Panc1 (cell line): ENCODE results near the gene CACNA1C. TPM values are rescaled to one million over a fixed set of nuclear protein-coding genes. Genes with fewer than 3 reads are reported as not detected.

Experiments used
- ATAC-seq: fragments of 200-7000 bp; cut with Tn5 transposase; 2 replicates; pipeline ENCODE4 v1.9.1; 2020; ENCODE audit warnings: mild to moderate bottlenecking, moderate library complexity
- BruUV-seq: library from RNA; stranded (reverse); fragments of 400-500 nt; replicated peaks from 2 replicates; lab custom pipeline; 2021; lab: Mats Ljungman, UMichigan
- CTCF ChIA-PET: fragments of 300-600 bp; sonication (Branson Sonifier 250); formaldehyde crosslinking; loops from one replicate; lab custom pipeline; 2022; ENCODE audit warnings: antibody characterized with exemption; lab: Charles Lee
- POLR2A ChIA-PET: fragments of 300-600 bp; sonication (Branson Sonifier 250); formaldehyde crosslinking; loops from one replicate; lab custom pipeline; 2022; ENCODE audit warnings: antibody characterized with exemption; lab: Charles Lee
- DNase-seq: peaks from one replicate; pipeline ENCODE4 v3.0.0-alpha.2; 2010; ENCODE audit warnings: low read depth, low spot score
- H3K27ac ChIP-seq: 2 replicates; pipeline ENCODE4 v1.5.1; 2011; ENCODE audit warnings: mild to moderate bottlenecking, low read length, inconsistent platforms
- H3K27me3 ChIP-seq: fragments of 200-500 bp; sonication (Bioruptor generic); 2 replicates; pipeline ENCODE4 v1.6.0; 2014; ENCODE audit warnings: low read length, inconsistent platforms; ENCODE audit not compliant: control insufficient read depth, insufficient read depth
- H3K36me3 ChIP-seq: fragments of 200-500 bp; sonication (Bioruptor generic); 2 replicates; pipeline ENCODE4 v1.5.1; 2014; ENCODE audit warnings: inconsistent platforms, mild to moderate bottlenecking, low read length, moderate library complexity; ENCODE audit not compliant: control insufficient read depth, insufficient read depth
- H3K4me1 ChIP-seq: 2 replicates; pipeline ENCODE4 v1.5.1; 2011; ENCODE audit warnings: inconsistent platforms, mild to moderate bottlenecking, low read length, moderate library complexity; ENCODE audit not compliant: control insufficient read depth, insufficient read depth
- H3K4me3 ChIP-seq, 2 experiments: 2 replicates each; pipeline ENCODE4 v1.5.1; 2011 to 2012; ENCODE audit warnings: low read depth in 2 of 2, low read length in 2 of 2, mild to moderate bottlenecking in 2 of 2, inconsistent platforms in 1 of 2, moderate library complexity in 1 of 2
- H3K9me3 ChIP-seq: fragments of 200-500 bp; sonication (Bioruptor generic); 2 replicates; pipeline ENCODE4 v1.5.1; 2014; ENCODE audit warnings: low read depth, mild to moderate bottlenecking, inconsistent platforms, low read length, moderate library complexity; ENCODE audit not compliant: control insufficient read depth, insufficient read depth
- POLR2AphosphoS5 ChIP-seq: IDR thresholded peaks from 2 replicates; pipeline ENCODE4 v1.6.1; 2012; ENCODE audit warnings: mild to moderate bottlenecking, low read depth, low read length, moderate library complexity
- SIN3A ChIP-seq: IDR thresholded peaks from 2 replicates; pipeline ENCODE4 v1.6.1; 2012; ENCODE audit warnings: low read depth, mild to moderate bottlenecking, low read length, moderate library complexity, borderline replicate concordance; ENCODE audit not compliant: insufficient read depth
- TCF7L2 ChIP-seq: IDR thresholded peaks from 2 replicates; pipeline ENCODE4 v1.6.1; 2011; ENCODE audit warnings: mild to moderate bottlenecking, low read depth, low read length, inconsistent platforms
- in situ Hi-C: cut with HindIII; loops from 2 replicates; pipeline ENCODE4 v1.10.0; 2016; ENCODE audit warnings: low sequenced_read_pairs, low pct_unique_long_range_greater_than_20kb
- intact Hi-C: fragments of 100-400 bp; cut with micrococcal nuclease; formaldehyde crosslinking; loops from one replicate; pipeline ENCODE4 v1.10.0; 2022; ENCODE audit not compliant: unreplicated experiment
- total RNA-seq: library from RNA; stranded (reverse); gene quantifications from one replicate; pipeline ENCODE4 v1.2.1, GENCODE V29; 2021; ENCODE audit not compliant: unreplicated experiment
- TF ChIP-seq, protein P1 (sequence below), 2 experiments: IDR thresholded peaks; 2 replicates each; pipeline ENCODE4 v1.6.1; 2011 to 2012; ENCODE audit warnings: low read depth in 2 of 2, control low read depth in 1 of 2, low read length in 1 of 2, mild to moderate bottlenecking in 1 of 2, moderate library complexity in 1 of 2; ENCODE audit not compliant: insufficient read depth in 1 of 2
- TF ChIP-seq, protein P2 (sequence below): fragments of 450-650 bp; IDR thresholded peaks from 2 replicates; pipeline ENCODE4 v1.5.1; 2017; ENCODE audit warnings: mild to moderate bottlenecking

CACNA1C gene
- total RNA-seq, 1 experiment from 2014 or later, result 0.03 TPM

DNA sequence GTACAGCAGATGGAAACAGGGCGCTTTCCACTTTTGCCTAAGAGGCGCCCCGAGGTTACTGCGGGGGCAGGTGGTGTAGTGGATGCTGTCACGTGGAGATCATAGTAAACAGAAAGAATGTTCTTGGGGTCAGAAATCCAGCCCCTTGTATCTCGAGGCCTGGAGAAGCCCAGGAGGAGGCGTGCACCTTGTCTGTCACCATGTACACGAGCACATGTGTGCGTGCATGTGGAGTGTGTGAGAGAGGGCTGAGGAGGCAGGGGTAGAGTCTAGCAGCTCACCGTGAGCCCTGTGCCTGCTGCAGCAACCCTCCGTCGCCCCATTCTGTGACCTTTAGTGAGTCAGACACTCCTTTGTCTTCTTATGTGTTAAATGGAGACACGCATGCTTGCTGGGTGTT is 59.0 kb downstream of the CACNA1C start:
- no peak overlapping the region for H3K4me3 ChIP-seq
- POLR2A ChIA-PET, result no interaction called here
- intact Hi-C loops (no loop called here), in situ Hi-C loops (no loop called here)
- CTCF ChIA-PET, result no interaction called here
- TF ChIP-seq, protein P1, sequence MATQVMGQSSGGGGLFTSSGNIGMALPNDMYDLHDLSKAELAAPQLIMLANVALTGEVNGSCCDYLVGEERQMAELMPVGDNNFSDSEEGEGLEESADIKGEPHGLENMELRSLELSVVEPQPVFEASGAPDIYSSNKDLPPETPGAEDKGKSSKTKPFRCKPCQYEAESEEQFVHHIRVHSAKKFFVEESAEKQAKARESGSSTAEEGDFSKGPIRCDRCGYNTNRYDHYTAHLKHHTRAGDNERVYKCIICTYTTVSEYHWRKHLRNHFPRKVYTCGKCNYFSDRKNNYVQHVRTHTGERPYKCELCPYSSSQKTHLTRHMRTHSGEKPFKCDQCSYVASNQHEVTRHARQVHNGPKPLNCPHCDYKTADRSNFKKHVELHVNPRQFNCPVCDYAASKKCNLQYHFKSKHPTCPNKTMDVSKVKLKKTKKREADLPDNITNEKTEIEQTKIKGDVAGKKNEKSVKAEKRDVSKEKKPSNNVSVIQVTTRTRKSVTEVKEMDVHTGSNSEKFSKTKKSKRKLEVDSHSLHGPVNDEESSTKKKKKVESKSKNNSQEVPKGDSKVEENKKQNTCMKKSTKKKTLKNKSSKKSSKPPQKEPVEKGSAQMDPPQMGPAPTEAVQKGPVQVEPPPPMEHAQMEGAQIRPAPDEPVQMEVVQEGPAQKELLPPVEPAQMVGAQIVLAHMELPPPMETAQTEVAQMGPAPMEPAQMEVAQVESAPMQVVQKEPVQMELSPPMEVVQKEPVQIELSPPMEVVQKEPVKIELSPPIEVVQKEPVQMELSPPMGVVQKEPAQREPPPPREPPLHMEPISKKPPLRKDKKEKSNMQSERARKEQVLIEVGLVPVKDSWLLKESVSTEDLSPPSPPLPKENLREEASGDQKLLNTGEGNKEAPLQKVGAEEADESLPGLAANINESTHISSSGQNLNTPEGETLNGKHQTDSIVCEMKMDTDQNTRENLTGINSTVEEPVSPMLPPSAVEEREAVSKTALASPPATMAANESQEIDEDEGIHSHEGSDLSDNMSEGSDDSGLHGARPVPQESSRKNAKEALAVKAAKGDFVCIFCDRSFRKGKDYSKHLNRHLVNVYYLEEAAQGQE (IDR thresholded peaks at IDR 0.05; ENCODE audit: insufficient read depth in 1 of 2, low read depth in 2 of 2, low read length in 1 of 2), result no peak
- no peak for TF ChIP-seq TCF7L2
- TF ChIP-seq, protein P2, sequence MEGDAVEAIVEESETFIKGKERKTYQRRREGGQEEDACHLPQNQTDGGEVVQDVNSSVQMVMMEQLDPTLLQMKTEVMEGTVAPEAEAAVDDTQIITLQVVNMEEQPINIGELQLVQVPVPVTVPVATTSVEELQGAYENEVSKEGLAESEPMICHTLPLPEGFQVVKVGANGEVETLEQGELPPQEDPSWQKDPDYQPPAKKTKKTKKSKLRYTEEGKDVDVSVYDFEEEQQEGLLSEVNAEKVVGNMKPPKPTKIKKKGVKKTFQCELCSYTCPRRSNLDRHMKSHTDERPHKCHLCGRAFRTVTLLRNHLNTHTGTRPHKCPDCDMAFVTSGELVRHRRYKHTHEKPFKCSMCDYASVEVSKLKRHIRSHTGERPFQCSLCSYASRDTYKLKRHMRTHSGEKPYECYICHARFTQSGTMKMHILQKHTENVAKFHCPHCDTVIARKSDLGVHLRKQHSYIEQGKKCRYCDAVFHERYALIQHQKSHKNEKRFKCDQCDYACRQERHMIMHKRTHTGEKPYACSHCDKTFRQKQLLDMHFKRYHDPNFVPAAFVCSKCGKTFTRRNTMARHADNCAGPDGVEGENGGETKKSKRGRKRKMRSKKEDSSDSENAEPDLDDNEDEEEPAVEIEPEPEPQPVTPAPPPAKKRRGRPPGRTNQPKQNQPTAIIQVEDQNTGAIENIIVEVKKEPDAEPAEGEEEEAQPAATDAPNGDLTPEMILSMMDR, result no peak
- TF ChIP-seq POLR2AphosphoS5, result no peak
- TF ChIP-seq SIN3A, result no peak
- no peaks in the 10 kb centered on the region for H3K36me3 ChIP-seq
- ATAC-seq (no peak), DNase-seq (no peak)
- H3K9me3 ChIP-seq, result no peaks in the 10 kb centered on the region
- no TSS peak for BruUV-seq
- no peaks in the 10 kb centered on the region for H3K4me1 ChIP-seq
- no peaks in the 10 kb centered on the region for H3K27me3 ChIP-seq
- no peak overlapping the region for H3K27ac ChIP-seq

DNA sequence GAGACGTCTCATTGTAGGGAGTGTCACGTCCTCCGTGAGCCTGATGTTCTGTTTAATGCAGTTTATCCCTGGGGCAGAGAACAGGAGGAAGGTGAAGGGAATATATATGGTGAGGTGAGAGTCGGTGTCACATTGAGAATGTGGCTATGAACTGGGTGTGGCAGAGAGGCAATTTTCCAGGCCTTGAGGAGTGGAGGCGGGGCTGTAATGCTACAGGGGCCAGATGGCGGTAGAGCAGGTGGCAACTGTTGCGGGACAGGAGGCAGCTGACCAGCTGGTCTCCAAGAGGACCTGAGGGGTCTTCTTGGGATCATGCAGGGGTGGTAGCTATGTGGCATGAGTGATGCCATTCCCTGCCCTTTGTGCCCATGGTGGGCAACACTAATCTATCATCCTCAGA is 59.6 kb downstream of the CACNA1C start:
- intact Hi-C loops (no loop called here), in situ Hi-C loops (no loop called here)
- Histone ChIP-seq H3K27me3 (no peaks in the 10 kb centered on the region), H3K4me1 (no peaks in the 10 kb centered on the region), H3K27ac (no peak overlapping the region), H3K36me3 (no peaks in the 10 kb centered on the region), H3K4me3 (no peak overlapping the region), H3K9me3 (no peaks in the 10 kb centered on the region)
- BruUV-seq, result no TSS peak
- no peak for DNase-seq
- ChIA-PET CTCF (no interaction called here), POLR2A (no interaction called here)
- no peak for ATAC-seq
- TF ChIP-seq, protein P1 (IDR thresholded peaks at IDR 0.05; ENCODE audit: insufficient read depth in 1 of 2, low read depth in 2 of 2, low read length in 1 of 2), result no peak
- TF ChIP-seq, protein P2, result no peak
- TF ChIP-seq POLR2AphosphoS5, result no peak
- no peak for TF ChIP-seq TCF7L2
- TF ChIP-seq SIN3A, result no peak
